K562 (cell line): ENCODE results near the gene XRCC3. TPM values are rescaled to one million over a fixed set of nuclear protein-coding genes. Genes with fewer than 3 reads are reported as not detected.
A peak's percentile ranks its signal among the peaks of the same experiment; 100 is the strongest.

Experiments used
- ARHGAP35 ChIP-seq: fragments of 450-650 bp; IDR thresholded peaks from 2 replicates; pipeline ENCODE4 v1.6.1; 2018; ENCODE audit not compliant: partially characterized antibody
- BRF1 ChIP-seq: IDR thresholded peaks from 3 replicates; pipeline ENCODE4 v1.6.1; 2011; ENCODE audit warnings: borderline replicate concordance, mild to moderate bottlenecking; ENCODE audit not compliant: insufficient read length; ENCODE audit errors: extremely low read depth
- FOXJ2 ChIP-seq: fragments of 200-800 bp; sonication (Bioruptor generic); IDR thresholded peaks from 2 replicates; pipeline ENCODE4 v1.6.1; 2016; ENCODE audit warnings: missing genetic modification characterization, missing compliant biosample characterization
- GABPA ChIP-seq: fragments of 200-800 bp; sonication (Bioruptor generic); conservative IDR thresholded peaks from 2 replicates; pipeline ENCODE4 v1.6.1; 2016; ENCODE audit warnings: low read depth, missing genetic modification characterization, missing compliant biosample characterization
- GTF2E2 ChIP-seq: fragments of 200-800 bp; sonication (Bioruptor generic); IDR thresholded peaks from 2 replicates; pipeline ENCODE4 v1.6.1; 2016; ENCODE audit warnings: missing genetic modification characterization, missing compliant biosample characterization
- KLF13 ChIP-seq: fragments of 450-650 bp; IDR thresholded peaks from 2 replicates; pipeline ENCODE4 v1.6.1; 2016; ENCODE audit warnings: missing genetic modification characterization, low read depth, mild to moderate bottlenecking, missing compliant biosample characterization, moderate library complexity, borderline replicate concordance
- MCM2 ChIP-seq: fragments of 450-650 bp; IDR thresholded peaks from 2 replicates; pipeline ENCODE4 v1.6.1; 2017; ENCODE audit warnings: low read depth, mild to moderate bottlenecking
- MEF2A ChIP-seq: IDR thresholded peaks from 2 replicates; pipeline ENCODE4 v1.6.1; 2011; ENCODE audit warnings: low read depth, mild to moderate bottlenecking, low read length, moderate library complexity; ENCODE audit not compliant: control insufficient read depth
- NCOA1 ChIP-seq: fragments of 450-650 bp; IDR thresholded peaks from 2 replicates; pipeline ENCODE4 v1.6.1; 2016; ENCODE audit warnings: low read depth
- NFIX ChIP-seq: fragments of 250-450 bp; sonication (Bioruptor Pico); IDR thresholded peaks from 2 replicates; pipeline ENCODE4 v1.4.0; 2020; ENCODE audit warnings: low read depth, mild to moderate bottlenecking, moderate library complexity
- NR0B1 ChIP-seq: fragments of 450-650 bp; IDR thresholded peaks from one replicate; pipeline ENCODE4 v1.6.1; 2018; ENCODE audit warnings: mild to moderate bottlenecking, moderate library complexity; ENCODE audit not compliant: partially characterized antibody
- RB1 ChIP-seq: fragments of 450-650 bp; IDR thresholded peaks from 2 replicates; pipeline ENCODE4 v1.6.1; 2017; ENCODE audit warnings: low read depth, mild to moderate bottlenecking
- SPI1 ChIP-seq: IDR thresholded peaks from 2 replicates; pipeline ENCODE4 v1.6.1; 2011; ENCODE audit warnings: low read depth, low read length, control low read depth, borderline replicate concordance
- SRSF1 ChIP-seq: fragments of 200-400 bp; formaldehyde crosslinking; IDR thresholded peaks from 2 replicates; pipeline ENCODE4 v1.6.1; 2017; ENCODE audit warnings: mild to moderate bottlenecking, low read depth, low read length, moderate library complexity
- ZNF143 ChIP-seq: sonication (generic); formaldehyde crosslinking; IDR thresholded peaks from 2 replicates; pipeline ENCODE4 v1.9.0; 2022; ENCODE audit warnings: mild to moderate bottlenecking, missing genetic modification reagents
- ZNF57 ChIP-seq: fragments of 450-650 bp; formaldehyde crosslinking; IDR thresholded peaks from 2 replicates; pipeline ENCODE4 v1.4.0; 2020; ENCODE audit warnings: mild to moderate bottlenecking, moderate library complexity
- polyA plus RNA-seq, 8 experiments: library from polyadenylated mRNA; depleted of rRNA in 4 of 8; stranded (reverse) in 5 of 8; unstranded in 3 of 8; fragments of >200 nt; fragmentation: Nextera tagmentation in 2 of 8; fragmentation: Illumina TruSeq in 1 of 8; extraction: Ambion mirVana in 2 of 8; extraction: Trizol in 1 of 8; gene quantifications; 2 replicates each; pipeline versions ENCODE4 v1.2.1 to v1.2.3, GENCODE V29; 2011 to 2014; ENCODE audit warnings: inconsistent platforms in 1 of 8, missing spikeins in 1 of 8
- total RNA-seq, 7 experiments: library from RNA; depleted of rRNA in 6 of 7; stranded (reverse); fragments of >200 nt in 6 of 7; fragmentation: Illumina TruSeq in 2 of 7; extraction: Trizol in 2 of 7; gene quantifications; 2 replicates each; pipeline versions ENCODE4 v1.2.1 to v1.2.3, GENCODE V29; 2011 to 2021; ENCODE audit warnings: low replicate concordance in 1 of 7
- TF ChIP-seq, protein P1 (sequence below), 3 experiments: fragments of 200-800 bp in 1 of 3; fragments of 250-450 bp in 1 of 3; fragments of 450-650 bp in 1 of 3; sonication (Bioruptor Pico) in 1 of 3; sonication (Bioruptor generic) in 1 of 3; formaldehyde crosslinking in 1 of 3; IDR thresholded peaks; 2 replicates each; pipeline versions ENCODE4 v1.6.1 to v1.8.0; 2016 to 2022; ENCODE audit warnings: mild to moderate bottlenecking in 2 of 3, missing genetic modification characterization in 2 of 3, missing compliant biosample characterization in 1 of 3, moderate library complexity in 1 of 3
- TF ChIP-seq, protein P2 (sequence below): sonication (generic); formaldehyde crosslinking; IDR thresholded peaks from 2 replicates; pipeline ENCODE4 v1.8.0; 2022; ENCODE audit warnings: missing genetic modification reagents, mild to moderate bottlenecking, moderate library complexity, borderline replicate concordance
- TF ChIP-seq, protein P3 (sequence below): fragments of 450-650 bp; IDR thresholded peaks from 2 replicates; pipeline ENCODE4 v1.6.1; 2016
- TF ChIP-seq, protein P4 (sequence below): sonication (generic); formaldehyde crosslinking; IDR thresholded peaks from 2 replicates; pipeline ENCODE4 v1.8.1; 2023; ENCODE audit warnings: mild to moderate bottlenecking, missing genetic modification reagents

Gene XRCC3
- total and polyA plus RNA-seq, 9 of the 15 experiments (the other 6 are each of a cell fraction or from before 2014, with no cell fraction given), result 0.34 to 59.3 (median 30.3) TPM

GRCh38 chr14:103730490-103731035 lies 15.3 kb upstream of the XRCC3 start (continued):
- TF ChIP-seq, protein P1, sequence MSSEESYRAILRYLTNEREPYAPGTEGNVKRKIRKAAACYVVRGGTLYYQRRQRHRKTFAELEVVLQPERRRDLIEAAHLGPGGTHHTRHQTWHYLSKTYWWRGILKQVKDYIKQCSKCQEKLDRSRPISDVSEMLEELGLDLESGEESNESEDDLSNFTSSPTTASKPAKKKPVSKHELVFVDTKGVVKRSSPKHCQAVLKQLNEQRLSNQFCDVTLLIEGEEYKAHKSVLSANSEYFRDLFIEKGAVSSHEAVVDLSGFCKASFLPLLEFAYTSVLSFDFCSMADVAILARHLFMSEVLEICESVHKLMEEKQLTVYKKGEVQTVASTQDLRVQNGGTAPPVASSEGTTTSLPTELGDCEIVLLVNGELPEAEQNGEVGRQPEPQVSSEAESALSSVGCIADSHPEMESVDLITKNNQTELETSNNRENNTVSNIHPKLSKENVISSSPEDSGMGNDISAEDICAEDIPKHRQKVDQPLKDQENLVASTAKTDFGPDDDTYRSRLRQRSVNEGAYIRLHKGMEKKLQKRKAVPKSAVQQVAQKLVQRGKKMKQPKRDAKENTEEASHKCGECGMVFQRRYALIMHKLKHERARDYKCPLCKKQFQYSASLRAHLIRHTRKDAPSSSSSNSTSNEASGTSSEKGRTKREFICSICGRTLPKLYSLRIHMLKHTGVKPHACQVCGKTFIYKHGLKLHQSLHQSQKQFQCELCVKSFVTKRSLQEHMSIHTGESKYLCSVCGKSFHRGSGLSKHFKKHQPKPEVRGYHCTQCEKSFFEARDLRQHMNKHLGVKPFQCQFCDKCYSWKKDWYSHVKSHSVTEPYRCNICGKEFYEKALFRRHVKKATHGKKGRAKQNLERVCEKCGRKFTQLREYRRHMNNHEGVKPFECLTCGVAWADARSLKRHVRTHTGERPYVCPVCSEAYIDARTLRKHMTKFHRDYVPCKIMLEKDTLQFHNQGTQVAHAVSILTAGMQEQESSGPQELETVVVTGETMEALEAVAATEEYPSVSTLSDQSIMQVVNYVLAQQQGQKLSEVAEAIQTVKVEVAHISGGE (CRISPR knock-in tag; IDR thresholded peaks at IDR 0.05), result no peak
- TF ChIP-seq ZNF143 (CRISPR knock-in tag) (no peak), NR0B1 (no peak), NFIX (CRISPR knock-in tag) (no peak), GTF2E2 (tag) (no peak), MCM2 (no peak), SPI1 (no peak), KLF13 (tag) (no peak), RB1 (no peak), MEF2A (no peak), BRF1 (no peak), FOXJ2 (tag) (no peak), GABPA (no peak), ARHGAP35 (no peak), ZNF57 (CRISPR knock-in tag) (no peak), SRSF1 (no peak), NCOA1 (no peak)
- TF ChIP-seq, protein P2, sequence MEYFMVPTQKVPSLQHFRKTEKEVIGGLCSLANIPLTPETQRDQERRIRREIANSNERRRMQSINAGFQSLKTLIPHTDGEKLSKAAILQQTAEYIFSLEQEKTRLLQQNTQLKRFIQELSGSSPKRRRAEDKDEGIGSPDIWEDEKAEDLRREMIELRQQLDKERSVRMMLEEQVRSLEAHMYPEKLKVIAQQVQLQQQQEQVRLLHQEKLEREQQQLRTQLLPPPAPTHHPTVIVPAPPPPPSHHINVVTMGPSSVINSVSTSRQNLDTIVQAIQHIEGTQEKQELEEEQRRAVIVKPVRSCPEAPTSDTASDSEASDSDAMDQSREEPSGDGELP (CRISPR knock-in tag), result peak; percentile 47; the same call in 1 of the 2 replicates
- TF ChIP-seq, protein P3, sequence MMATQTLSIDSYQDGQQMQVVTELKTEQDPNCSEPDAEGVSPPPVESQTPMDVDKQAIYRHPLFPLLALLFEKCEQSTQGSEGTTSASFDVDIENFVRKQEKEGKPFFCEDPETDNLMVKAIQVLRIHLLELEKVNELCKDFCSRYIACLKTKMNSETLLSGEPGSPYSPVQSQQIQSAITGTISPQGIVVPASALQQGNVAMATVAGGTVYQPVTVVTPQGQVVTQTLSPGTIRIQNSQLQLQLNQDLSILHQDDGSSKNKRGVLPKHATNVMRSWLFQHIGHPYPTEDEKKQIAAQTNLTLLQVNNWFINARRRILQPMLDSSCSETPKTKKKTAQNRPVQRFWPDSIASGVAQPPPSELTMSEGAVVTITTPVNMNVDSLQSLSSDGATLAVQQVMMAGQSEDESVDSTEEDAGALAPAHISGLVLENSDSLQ, result peak; percentile 70; the same call in 1 of the 2 replicates
- TF ChIP-seq, protein P4, sequence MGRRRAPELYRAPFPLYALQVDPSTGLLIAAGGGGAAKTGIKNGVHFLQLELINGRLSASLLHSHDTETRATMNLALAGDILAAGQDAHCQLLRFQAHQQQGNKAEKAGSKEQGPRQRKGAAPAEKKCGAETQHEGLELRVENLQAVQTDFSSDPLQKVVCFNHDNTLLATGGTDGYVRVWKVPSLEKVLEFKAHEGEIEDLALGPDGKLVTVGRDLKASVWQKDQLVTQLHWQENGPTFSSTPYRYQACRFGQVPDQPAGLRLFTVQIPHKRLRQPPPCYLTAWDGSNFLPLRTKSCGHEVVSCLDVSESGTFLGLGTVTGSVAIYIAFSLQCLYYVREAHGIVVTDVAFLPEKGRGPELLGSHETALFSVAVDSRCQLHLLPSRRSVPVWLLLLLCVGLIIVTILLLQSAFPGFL, result no peak
